RWPE2 (cell line): ENCODE data around the gene ALPK1.
"Not testable (repeated sequence)": the region's sequence is repeated elsewhere in the genome, so short reads cannot be mapped to it uniquely, and the experiment has no call there.

Experiments
- ATAC-seq: fragments of 200-7000 bp; cut with Tn5 transposase; 3 replicates; pipeline ENCODE4 v1.9.1; 2021; ENCODE audit warnings: low read depth
- DNase-seq: peaks from one replicate; pipeline ENCODE4 v3.0.0-alpha.2; 2020; ENCODE audit warnings: low spot score
- H3K27ac ChIP-seq: fragments of 450-650 bp; 2 replicates; pipeline ENCODE4 v1.5.1; 2017; ENCODE audit warnings: mild to moderate bottlenecking; ENCODE audit not compliant: poor library complexity, severe bottlenecking
- H3K27me3 ChIP-seq: fragments of 250-450 bp; sonication (Bioruptor Pico); 2 replicates; pipeline ENCODE4 v1.5.1; 2021; ENCODE audit warnings: mild to moderate bottlenecking, moderate library complexity; ENCODE audit not compliant: insufficient read depth, poor library complexity, severe bottlenecking
- H3K36me3 ChIP-seq: fragments of 250-450 bp; sonication (Bioruptor Pico); 2 replicates; pipeline ENCODE4 v1.5.1; 2020; ENCODE audit warnings: low read depth, mild to moderate bottlenecking, moderate library complexity
- H3K4me1 ChIP-seq: fragments of 250-450 bp; sonication (Bioruptor Pico); 2 replicates; pipeline ENCODE4 v1.5.1; 2021; ENCODE audit warnings: mild to moderate bottlenecking, moderate library complexity; ENCODE audit not compliant: insufficient read depth, poor library complexity, severe bottlenecking
- H3K4me3 ChIP-seq: fragments of 250-450 bp; sonication (Bioruptor Pico); 2 replicates; pipeline ENCODE4 v1.5.1; 2021; ENCODE audit warnings: mild to moderate bottlenecking, moderate library complexity; ENCODE audit not compliant: severe bottlenecking
- H3K9me3 ChIP-seq: fragments of 250-450 bp; sonication (Bioruptor Pico); 2 replicates; pipeline ENCODE4 v1.5.1; 2021; ENCODE audit warnings: mild to moderate bottlenecking, moderate library complexity; ENCODE audit not compliant: severe bottlenecking
- CTCF ChIP-seq: fragments of 450-650 bp; IDR thresholded peaks from one replicate; pipeline ENCODE4 v1.5.1; 2017; ENCODE audit warnings: mild to moderate bottlenecking, moderate library complexity; ENCODE audit not compliant: poor library complexity, severe bottlenecking

The ALPK1 gene

DNA sequence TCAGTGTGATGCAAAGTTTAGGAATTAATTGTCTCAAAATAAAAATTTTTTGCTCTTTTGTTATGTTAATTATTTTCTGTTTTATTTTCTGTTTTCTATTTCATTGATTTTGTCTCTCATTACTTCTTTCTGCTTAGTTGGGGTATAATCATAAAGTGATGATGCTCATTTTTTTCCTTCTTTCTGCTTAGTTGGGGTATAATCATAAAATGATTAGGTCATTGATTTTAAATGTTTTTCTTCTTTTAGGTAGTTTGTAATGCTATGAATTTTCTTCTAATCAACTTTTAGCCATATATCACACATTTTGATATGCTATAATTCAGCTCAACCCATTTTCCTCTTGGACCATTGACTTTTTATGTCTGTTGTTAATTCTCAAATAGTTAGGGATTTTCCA, 175.1 kb downstream of the ALPK1 start:
- no peaks in the 10 kb centered on the region for H3K36me3 ChIP-seq
- no peaks in the 10 kb centered on the region for H3K4me1 ChIP-seq
- H3K27ac ChIP-seq: no peak overlapping the region
- DNase-seq (no peak), ATAC-seq (no peak)
- H3K9me3 ChIP-seq: no peaks in the 10 kb centered on the region
- TF ChIP-seq CTCF: no peak
- H3K27me3 ChIP-seq: no peaks in the 10 kb centered on the region
- no peak overlapping the region for H3K4me3 ChIP-seq

DNA sequence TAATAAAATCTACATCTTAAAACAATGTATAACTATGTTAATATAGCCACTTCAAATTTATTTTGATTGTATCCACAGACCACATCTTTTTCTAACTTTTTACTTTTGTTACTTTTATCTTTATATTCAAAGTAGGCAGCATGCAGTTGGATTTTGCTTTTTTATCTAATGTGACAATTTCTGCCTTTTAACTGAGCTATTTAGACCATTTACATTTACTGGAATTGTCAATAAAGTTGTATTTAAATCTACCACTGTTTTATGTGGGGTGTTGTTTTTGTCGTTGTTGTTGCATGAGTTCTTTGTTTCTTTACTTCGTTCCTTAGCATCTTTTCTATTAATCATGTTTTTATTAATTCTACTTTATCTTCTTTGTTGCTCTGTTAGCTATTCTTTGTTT, 176.8 kb downstream of the ALPK1 start:
- Histone ChIP-seq H3K9me3 (no peaks in the 10 kb centered on the region), H3K27ac (no peak overlapping the region), H3K4me3 (no peak overlapping the region), H3K36me3 (no peaks in the 10 kb centered on the region), H3K4me1 (no peaks in the 10 kb centered on the region), H3K27me3 (no peaks in the 10 kb centered on the region)
- no peak for DNase-seq
- no peak for ATAC-seq
- no peak for TF ChIP-seq CTCF

DNA sequence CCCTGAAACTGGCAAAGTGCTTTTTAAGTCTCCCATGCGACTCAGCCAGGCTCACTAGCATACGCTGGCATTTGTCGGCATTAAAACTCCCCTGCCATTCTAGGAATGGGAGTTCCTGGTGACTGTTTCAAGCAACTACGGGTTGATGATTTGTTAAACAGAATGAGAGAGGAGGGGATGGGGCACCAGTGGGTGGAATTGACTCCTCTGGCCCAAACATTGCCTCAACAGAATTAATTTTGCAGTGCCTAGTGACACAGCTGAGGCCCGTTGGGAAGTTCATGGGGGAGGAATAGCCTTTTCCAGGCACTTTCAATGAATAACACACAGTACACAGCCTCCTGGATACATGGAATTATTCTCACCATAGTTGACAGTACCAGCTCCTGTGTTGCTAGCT, 188.8 kb downstream of the ALPK1 start:
- TF ChIP-seq CTCF: no peak
- Histone ChIP-seq H3K4me3 (no peak overlapping the region), H3K27me3 (no peaks in the 10 kb centered on the region), H3K27ac (no peak overlapping the region), H3K4me1 (no peaks in the 10 kb centered on the region), H3K9me3 (peaks cover 2% of the 10 kb centered on the region), H3K36me3 (no peaks in the 10 kb centered on the region)
- ATAC-seq (no peak), DNase-seq (no peak)

DNA sequence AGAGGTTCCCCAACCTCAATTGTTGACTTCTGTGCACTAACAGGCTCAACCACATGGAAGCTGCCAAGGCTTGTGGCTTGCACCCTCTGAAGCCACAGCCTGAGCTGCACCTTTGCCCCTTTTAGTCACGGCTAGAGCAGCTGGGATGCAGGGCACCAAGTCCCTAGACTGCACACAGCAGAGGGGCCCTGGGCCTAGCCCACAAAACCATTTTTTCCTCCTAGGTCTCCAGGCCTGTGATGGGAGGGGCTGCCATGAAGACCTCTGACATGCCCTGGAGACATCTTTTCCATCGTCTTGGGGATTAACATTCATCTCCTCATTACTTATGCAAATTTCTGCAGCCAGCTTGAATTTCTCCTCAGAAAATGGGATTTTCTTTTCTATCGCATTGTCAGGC, 193.6 kb downstream of the ALPK1 start:
- not testable (repeated sequence) for H3K9me3 ChIP-seq, H3K4me3 ChIP-seq, DNase-seq, H3K27ac ChIP-seq, H3K27me3 ChIP-seq, ATAC-seq, H3K4me1 ChIP-seq, H3K36me3 ChIP-seq
